WI38 (cell line): ENCODE measurements around the gene LBHD1.
A peak's percentile ranks its signal among the peaks of the same experiment; 100 is the strongest.

ENCODE experiments used
- H3K4me3 ChIP-seq: 2 replicates; pipeline ENCODE4 v1.5.1; 2011; ENCODE audit warnings: low read depth, mild to moderate bottlenecking, control low read depth, low read length
- TF ChIP-seq, protein P1 (sequence below): IDR thresholded peaks from 2 replicates; pipeline ENCODE4 v1.5.1; 2012; ENCODE audit warnings: low read depth, mild to moderate bottlenecking, control low read depth, low read length

Gene LBHD1

DNA sequence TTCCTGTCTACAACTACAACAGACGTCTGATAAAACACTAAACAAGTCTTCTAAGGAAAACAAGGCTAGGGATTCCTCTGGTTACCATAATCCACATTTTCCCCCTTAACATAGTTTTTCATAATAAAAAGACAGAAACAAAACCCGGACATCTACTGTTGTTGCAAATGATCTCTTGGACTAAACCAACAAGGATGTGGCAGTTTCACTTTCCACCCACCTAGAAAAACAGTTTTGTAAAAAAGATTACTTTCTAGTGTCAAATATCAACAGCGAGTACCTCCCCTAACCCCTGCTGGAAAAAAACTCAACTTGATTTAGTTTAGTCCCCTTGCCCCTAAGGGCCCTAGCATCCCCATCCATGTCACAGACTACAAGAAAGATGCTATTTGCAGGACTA lies 40.8 kb upstream of the LBHD1 start:
- no peak overlapping the region for H3K4me3 ChIP-seq
- TF ChIP-seq, protein P1, sequence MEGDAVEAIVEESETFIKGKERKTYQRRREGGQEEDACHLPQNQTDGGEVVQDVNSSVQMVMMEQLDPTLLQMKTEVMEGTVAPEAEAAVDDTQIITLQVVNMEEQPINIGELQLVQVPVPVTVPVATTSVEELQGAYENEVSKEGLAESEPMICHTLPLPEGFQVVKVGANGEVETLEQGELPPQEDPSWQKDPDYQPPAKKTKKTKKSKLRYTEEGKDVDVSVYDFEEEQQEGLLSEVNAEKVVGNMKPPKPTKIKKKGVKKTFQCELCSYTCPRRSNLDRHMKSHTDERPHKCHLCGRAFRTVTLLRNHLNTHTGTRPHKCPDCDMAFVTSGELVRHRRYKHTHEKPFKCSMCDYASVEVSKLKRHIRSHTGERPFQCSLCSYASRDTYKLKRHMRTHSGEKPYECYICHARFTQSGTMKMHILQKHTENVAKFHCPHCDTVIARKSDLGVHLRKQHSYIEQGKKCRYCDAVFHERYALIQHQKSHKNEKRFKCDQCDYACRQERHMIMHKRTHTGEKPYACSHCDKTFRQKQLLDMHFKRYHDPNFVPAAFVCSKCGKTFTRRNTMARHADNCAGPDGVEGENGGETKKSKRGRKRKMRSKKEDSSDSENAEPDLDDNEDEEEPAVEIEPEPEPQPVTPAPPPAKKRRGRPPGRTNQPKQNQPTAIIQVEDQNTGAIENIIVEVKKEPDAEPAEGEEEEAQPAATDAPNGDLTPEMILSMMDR = no peak

DNA sequence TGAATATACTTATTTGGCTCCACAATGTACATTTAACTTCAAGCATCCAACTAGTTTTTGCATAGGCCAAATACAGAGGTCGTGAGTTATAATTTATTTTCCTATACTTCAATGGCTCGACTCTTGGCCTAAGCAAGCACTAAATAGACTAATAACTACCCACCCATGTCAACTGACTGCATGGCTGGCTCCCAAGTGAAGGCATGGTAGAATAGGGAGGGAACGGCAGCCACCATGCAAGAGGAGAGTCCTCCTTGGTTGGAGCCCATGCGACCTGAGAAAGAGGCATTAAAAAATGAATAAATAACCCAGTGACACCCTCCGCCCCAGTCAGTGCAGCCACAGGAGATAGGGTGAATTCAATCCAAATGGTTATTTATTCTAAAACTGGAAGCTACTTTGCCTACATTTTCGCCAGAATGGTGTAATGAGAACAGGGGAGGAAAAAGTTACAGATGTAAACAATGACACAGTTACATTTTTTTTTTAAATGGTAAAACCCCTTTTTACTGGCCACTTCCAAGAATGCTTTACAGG lies 40.3 kb upstream of the LBHD1 start:
- TF ChIP-seq, protein P1 = no peak
- no peak overlapping the region for H3K4me3 ChIP-seq

DNA sequence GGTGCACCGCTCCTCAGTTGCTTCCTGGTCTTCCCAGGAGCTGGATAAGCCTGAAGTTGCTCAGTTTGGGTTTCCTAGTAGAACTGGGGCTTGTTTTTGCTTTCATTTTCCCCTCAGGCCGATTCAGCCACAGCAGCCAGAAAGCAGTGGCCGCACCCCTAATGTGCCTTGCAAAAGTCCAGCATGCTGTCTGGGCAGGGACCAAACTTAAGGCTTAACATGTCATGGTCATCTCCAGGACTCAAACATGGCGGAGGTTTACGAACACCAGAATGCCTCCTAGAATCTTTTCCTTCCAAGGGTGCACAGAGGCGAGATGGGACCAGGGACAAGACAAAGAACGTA lies 37.9 kb upstream of the LBHD1 start:
- TF ChIP-seq, protein P1 = no peak
- H3K4me3 ChIP-seq = peak overlapping the region; percentile 60

DNA sequence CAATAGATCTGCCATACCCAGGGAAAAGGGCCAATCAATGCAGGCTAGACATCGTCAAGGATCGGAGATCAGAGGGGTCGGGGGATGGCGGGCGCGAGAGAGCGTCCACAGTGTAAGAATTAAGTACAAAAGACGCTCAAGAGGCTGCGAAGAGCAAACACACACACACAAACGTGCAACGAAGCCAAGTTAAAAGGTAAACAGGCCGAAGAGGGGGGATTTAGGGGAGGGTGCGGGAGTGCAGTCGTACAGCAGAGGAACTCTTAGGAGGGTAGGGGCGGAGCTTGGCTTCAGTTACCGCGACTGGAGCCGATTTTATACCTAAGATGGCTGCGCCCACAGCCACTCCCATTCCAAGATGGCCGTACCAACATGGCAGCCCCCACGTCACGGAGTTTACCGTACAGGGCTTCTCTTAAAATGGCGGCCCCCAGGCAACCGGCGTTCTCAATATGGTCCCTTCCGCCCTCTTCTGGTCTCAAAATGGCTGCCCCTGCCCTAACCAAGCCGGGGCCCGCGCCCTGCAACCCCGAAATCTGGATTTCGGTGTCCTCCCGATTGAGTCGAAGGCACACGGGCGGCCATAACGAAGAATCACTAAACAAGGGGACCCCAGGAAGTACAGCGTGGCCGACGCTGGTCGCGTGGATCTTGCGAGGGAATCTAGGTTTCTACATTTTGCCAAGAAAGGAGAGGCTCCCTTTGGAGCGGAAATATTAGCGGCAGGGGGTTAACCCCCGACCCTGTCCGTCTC lies 37.4 kb upstream of the LBHD1 start:
- peak overlapping the region; percentile 60 for H3K4me3 ChIP-seq
- TF ChIP-seq, protein P1 = no peak

DNA sequence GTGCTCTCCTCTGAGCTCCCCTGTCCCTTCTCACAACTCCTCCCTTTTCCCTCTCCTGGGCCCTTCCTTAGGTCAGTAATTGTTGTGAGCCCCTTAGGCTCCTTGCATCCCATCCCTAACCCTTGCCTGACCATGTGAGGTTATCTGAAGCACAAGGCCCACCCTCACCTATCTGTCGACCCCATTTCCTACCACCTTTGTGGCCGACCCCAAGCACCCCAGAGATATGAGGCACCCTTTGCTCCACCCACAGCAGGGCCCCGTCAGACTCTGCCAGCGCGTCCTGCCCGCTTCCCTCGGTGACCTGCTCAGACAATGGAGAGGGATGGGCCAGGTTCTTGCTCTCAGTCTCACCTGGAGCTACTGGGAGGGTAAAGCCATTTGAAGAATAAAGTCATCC lies 36.7 kb upstream of the LBHD1 start:
- TF ChIP-seq, protein P1 = no peak
- H3K4me3 ChIP-seq = peak overlapping the region; percentile 60

DNA sequence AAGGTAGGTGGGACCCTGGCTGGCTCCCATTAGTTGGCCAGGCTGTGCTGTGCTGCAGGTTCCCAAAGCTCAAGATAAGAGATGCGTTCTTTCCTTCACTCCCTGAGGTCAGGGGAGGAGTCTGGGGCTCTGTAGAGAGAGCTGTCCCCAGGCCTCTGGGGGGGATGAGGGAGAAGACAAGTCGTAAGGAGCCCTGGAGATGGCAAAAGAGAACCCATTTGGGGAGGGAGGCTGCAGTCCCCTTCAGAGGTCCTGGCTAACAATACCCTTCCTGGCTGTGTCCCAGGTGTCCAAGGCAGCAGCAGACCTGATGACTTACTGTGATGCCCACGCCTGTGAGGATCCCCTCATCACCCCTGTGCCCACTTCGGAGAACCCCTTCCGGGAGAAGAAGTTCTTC lies 36.3 kb upstream of the LBHD1 start:
- TF ChIP-seq, protein P1 = no peak
- peak overlapping the region; percentile 60; the same call in 1 of the 2 replicates for H3K4me3 ChIP-seq

DNA sequence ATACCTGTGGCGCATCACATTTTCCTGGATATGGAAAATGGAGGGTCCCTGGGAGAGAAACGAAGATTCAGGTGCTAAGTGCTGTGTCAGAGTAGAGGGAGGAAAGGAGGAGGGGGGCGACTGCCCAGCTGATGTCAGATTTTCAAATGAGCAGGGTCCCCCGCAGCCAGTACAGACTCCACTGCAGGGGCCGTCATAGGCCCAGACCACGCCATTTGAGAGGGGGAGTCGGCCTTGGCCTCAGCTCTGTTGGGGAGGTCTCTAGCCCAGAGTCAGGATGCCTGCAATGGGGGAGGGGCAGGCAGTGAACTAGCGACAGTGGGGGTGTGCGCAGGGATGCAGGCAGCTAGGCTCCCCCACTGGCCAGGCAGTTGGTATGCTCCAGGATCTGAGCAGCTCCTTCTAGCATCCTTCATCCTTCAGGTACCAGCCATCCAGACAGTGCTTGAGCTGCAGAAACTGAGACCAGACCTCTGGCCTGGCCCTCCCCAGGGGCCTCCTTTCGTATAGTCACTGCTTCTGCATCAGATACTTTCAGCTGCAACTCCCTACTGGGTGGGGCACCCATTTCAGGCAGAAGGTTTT lies 35.3 kb upstream of the LBHD1 start, which contains the start of the genes BSCL2 and GNG3:
Gene BSCL2, minus strand, starts transcription at position 148 of the 585 bp plus-strand sequence. CDS start 229 bp downstream, outside the sequence.
Gene GNG3, plus strand, starts transcription at position 400 of the 585 bp plus-strand sequence. CDS start 620 bp downstream, outside the sequence.
- TF ChIP-seq, protein P1 = no peak
- peak within 1 kb of the TSS; percentile 73 for H3K4me3 ChIP-seq
